ENCODE data around the gene EPHA2. TPM values are rescaled to one million over a fixed set of nuclear protein-coding genes. Genes with fewer than 3 reads are reported as not detected.

EPHA2 gene
- total RNA-seq (2021) (70.5 and 91.6 TPM in 2 replicates), Bru-seq, nascent RNA (percentile 74 among the genes with signal in this experiment), BruChase-seq, experiment 1, labeled RNA remaining after a 2-hour chase (percentile 79 among the genes with signal in this experiment), BruChase-seq, experiment 2, labeled RNA remaining after a 6-hour chase (percentile 74 among the genes with signal in this experiment)
- long read RNA-seq, transcript EPHA2-201 (17 exons, 3,964 nt): major isoform, 20 of 99 reads
- long read RNA-seq, partial matches to known transcripts: 61 of 99 reads
- long read RNA-seq, other reads (novel, unspliced or antisense): 18 of 99 reads

- TF ChIP-seq CTCF (conservative IDR thresholded peaks at IDR 0.05; ENCODE audit: low read depth, low read length) (no peak), EZH2 (IDR thresholded peaks at IDR 0.05; ENCODE audit: borderline replicate concordance, low read depth, low read length, poor library complexity, severe bottlenecking) (no peak)
- H3K4me1 ChIP-seq (ENCODE audit: insufficient read depth, low read length, poor library complexity, severe bottlenecking): peaks cover 44% of the 10 kb centered on the region
- BruUV-seq (replicated peaks): TSS peak; percentile 43
- H3K36me3 ChIP-seq (ENCODE audit: insufficient read depth, low read length, poor library complexity, severe bottlenecking): peaks cover under 1% of the 10 kb centered on the region
- no peaks in the 10 kb centered on the region for H3K27me3 ChIP-seq (replicated peaks; ENCODE audit: insufficient read depth, low read depth, low read length, poor library complexity)
- POLR2A ChIA-PET (ENCODE audit: low non-redundant PET): interaction anchor here (0.6 to 0.7 kb wide), 2 partner anchors 13 to 101 kb away, joined by 3 read pairs; no protein-coding TSS in a partner anchor
- H3K4me3 ChIP-seq (ENCODE audit: low read depth, low read length, poor library complexity, severe bottlenecking): peak within 1 kb of the TSS; percentile 93
- DNase-seq (ENCODE audit: low spot score): peak; percentile 95
- intact Hi-C loops (cut with micrococcal nuclease; ENCODE audit: unreplicated experiment): loop anchor here (2.0 kb wide), 1 partner anchor 77 kb away; no protein-coding TSS in a partner anchor
- CTCF ChIA-PET: interaction anchor here (1.6 kb wide), 1 partner anchor 77 kb away, joined by 8 read pairs; no protein-coding TSS in a partner anchor
- peak within 1 kb of the TSS; percentile 95 for H3K27ac ChIP-seq (ENCODE audit: low read depth, low read length, poor library complexity, severe bottlenecking)
- no peaks in the 10 kb centered on the region for H3K9me3 ChIP-seq (ENCODE audit: low read depth, low read length, poor library complexity, severe bottlenecking)
These were observed at the start of gene EPHA2 for GRCh38 chr1:16155537-16156410. EPHA2 (minus strand) TSS chr1:16156069; CDS start chr1:16155932, 137 bp downstream.

- Histone ChIP-seq H3K9me3 (ENCODE audit: low read depth, low read length, poor library complexity, severe bottlenecking) (no peaks in the 10 kb centered on the region), H3K27me3 (replicated peaks; ENCODE audit: insufficient read depth, low read depth, low read length, poor library complexity) (no peaks in the 10 kb centered on the region), H3K36me3 (ENCODE audit: insufficient read depth, low read length, poor library complexity, severe bottlenecking) (no peaks in the 10 kb centered on the region), H3K4me3 (ENCODE audit: low read depth, low read length, poor library complexity, severe bottlenecking) (no peak overlapping the region), H3K27ac (ENCODE audit: low read depth, low read length, poor library complexity, severe bottlenecking) (no peak overlapping the region), H3K4me1 (ENCODE audit: insufficient read depth, low read length, poor library complexity, severe bottlenecking) (peaks cover 9% of the 10 kb centered on the region)
- intact Hi-C loops (cut with micrococcal nuclease; ENCODE audit: unreplicated experiment): loop anchor here (10.0 kb wide), 1 partner anchor 159 kb away; the partner anchor contains the start of gene SZRD1
- POLR2A ChIA-PET (ENCODE audit: low non-redundant PET): no interaction called here
- DNase-seq (ENCODE audit: low spot score): no peak
- no TSS peak for BruUV-seq (replicated peaks)
- CTCF ChIA-PET: no interaction called here
- no peak for TF ChIP-seq CTCF (conservative IDR thresholded peaks at IDR 0.05; ENCODE audit: low read depth, low read length)
- TF ChIP-seq EZH2 (IDR thresholded peaks at IDR 0.05; ENCODE audit: borderline replicate concordance, low read depth, low read length, poor library complexity, severe bottlenecking): no peak
These were observed 49.4 kb upstream of the EPHA2 start for GRCh38 chr1:16205334-16205671.

GRCh38 chr1:16204634-16205333 is 48.9 kb upstream of the EPHA2 start:
- intact Hi-C loops (cut with micrococcal nuclease; ENCODE audit: unreplicated experiment): loop anchor here (10.0 kb wide), 1 partner anchor 160 kb away; the partner anchor contains the start of gene SZRD1
- H3K4me1 ChIP-seq (ENCODE audit: insufficient read depth, low read length, poor library complexity, severe bottlenecking): peaks cover 9% of the 10 kb centered on the region
- no peak overlapping the region for H3K27ac ChIP-seq (ENCODE audit: low read depth, low read length, poor library complexity, severe bottlenecking)
- BruUV-seq (replicated peaks): no TSS peak
- ChIA-PET CTCF (no interaction called here), POLR2A (ENCODE audit: low non-redundant PET) (no interaction called here)
- DNase-seq (ENCODE audit: low spot score): peak; percentile 44
- H3K27me3 ChIP-seq (replicated peaks; ENCODE audit: insufficient read depth, low read depth, low read length, poor library complexity): no peaks in the 10 kb centered on the region
- no peak for TF ChIP-seq EZH2 (IDR thresholded peaks at IDR 0.05; ENCODE audit: borderline replicate concordance, low read depth, low read length, poor library complexity, severe bottlenecking)
- TF ChIP-seq CTCF (conservative IDR thresholded peaks at IDR 0.05; ENCODE audit: low read depth, low read length): peak; percentile 56
- H3K9me3 ChIP-seq (ENCODE audit: low read depth, low read length, poor library complexity, severe bottlenecking): no peaks in the 10 kb centered on the region
- H3K36me3 ChIP-seq (ENCODE audit: insufficient read depth, low read length, poor library complexity, severe bottlenecking): no peaks in the 10 kb centered on the region
- no peak overlapping the region for H3K4me3 ChIP-seq (ENCODE audit: low read depth, low read length, poor library complexity, severe bottlenecking)
